Measurements from ENCODE around the gene CLEC9A.

Gene CLEC9A

DNA sequence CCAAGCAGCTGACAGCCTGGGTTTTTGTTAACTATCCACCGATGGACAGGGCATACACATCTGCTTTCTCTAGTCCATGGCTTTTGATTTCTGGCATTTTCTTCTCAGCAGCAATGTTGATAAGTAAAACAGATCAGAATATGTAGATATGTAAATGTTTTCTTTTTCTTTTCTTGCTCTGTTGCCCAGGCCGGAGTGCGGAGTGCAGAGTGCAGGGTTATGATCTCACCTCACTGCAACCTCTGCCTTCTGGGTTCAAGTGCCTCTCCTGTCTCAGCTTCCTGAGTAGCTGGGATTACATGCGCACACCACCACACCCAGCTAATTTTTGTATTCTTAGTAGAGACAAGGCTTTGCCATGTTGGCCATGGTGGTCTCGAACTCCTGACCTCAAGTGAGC is 27.9 kb downstream of the CLEC9A start:
- TF ChIP-seq, protein P1, sequence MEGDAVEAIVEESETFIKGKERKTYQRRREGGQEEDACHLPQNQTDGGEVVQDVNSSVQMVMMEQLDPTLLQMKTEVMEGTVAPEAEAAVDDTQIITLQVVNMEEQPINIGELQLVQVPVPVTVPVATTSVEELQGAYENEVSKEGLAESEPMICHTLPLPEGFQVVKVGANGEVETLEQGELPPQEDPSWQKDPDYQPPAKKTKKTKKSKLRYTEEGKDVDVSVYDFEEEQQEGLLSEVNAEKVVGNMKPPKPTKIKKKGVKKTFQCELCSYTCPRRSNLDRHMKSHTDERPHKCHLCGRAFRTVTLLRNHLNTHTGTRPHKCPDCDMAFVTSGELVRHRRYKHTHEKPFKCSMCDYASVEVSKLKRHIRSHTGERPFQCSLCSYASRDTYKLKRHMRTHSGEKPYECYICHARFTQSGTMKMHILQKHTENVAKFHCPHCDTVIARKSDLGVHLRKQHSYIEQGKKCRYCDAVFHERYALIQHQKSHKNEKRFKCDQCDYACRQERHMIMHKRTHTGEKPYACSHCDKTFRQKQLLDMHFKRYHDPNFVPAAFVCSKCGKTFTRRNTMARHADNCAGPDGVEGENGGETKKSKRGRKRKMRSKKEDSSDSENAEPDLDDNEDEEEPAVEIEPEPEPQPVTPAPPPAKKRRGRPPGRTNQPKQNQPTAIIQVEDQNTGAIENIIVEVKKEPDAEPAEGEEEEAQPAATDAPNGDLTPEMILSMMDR (conservative IDR thresholded peaks at IDR 0.05; ENCODE audit: low read depth, low read length): no peak
- no peak overlapping the region for H3K4me3 ChIP-seq (ENCODE audit: low read depth, low read length)
- DNase-seq (ENCODE audit: low read depth): no peak

DNA sequence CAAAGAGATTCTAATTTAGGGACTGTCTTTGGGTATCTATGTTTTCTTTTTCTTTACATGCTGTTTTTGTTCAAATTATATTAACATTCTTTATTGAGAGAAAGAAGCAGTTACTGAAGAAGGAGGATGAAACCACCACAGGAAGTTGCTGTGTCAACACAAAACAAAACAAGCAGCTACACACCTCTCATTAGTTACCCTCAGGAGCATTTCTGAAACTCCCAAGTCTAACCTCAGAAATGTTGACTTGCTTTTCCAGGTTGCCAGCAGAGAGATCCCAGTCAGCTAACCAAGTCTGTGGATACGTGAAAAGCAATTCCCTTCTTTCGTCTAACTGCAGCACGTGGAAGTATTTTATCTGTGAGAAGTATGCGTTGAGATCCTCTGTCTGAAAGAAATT is 34.8 kb downstream of the CLEC9A start:
- H3K4me3 ChIP-seq (ENCODE audit: low read depth, low read length): no peak overlapping the region
- DNase-seq (ENCODE audit: low read depth): no peak
- TF ChIP-seq, protein P1 (conservative IDR thresholded peaks at IDR 0.05; ENCODE audit: low read depth, low read length): no peak

DNA sequence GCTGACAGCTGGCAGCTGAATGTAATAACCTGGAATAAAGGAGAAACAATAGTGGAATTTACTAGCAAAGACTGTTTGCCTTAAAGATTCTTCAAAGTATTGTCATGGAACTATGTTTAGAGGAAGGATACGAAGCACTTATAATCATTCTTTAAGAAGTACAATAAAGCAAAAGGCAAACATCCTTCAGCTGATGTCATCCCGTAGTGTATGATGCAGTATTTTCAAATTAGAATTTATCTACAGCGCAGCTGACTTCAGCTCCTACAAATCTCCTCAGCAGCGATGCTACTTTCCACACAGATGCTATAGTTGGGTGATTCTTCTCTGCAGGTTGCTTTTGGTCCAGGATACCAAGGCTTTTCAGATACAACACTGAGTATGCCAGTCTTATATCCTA is 36.8 kb downstream of the CLEC9A start:
- TF ChIP-seq, protein P1 (conservative IDR thresholded peaks at IDR 0.05; ENCODE audit: low read depth, low read length): no peak
- no peak for DNase-seq (ENCODE audit: low read depth)
- H3K4me3 ChIP-seq (ENCODE audit: low read depth, low read length): no peak overlapping the region

DNA sequence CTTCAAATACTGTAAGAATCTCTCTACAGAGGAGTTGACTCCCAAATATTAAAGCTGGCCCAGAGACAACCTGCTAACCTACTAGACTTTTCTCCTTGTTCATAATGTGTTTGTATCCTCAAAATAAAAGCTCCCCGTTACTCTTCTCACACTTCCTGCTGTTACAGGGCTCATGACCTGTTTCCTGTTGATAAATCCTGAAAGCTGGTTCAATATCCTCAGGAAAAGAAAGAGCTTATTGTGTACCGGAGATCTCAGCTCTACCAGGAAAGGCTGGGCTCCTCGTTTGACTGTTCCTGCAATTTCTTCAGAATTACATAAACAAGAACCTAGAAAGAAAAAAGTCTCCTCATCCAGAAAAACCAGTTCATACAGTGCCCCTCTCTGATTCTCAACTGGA is 37.5 kb downstream of the CLEC9A start:
- DNase-seq (ENCODE audit: low read depth): no peak
- H3K4me3 ChIP-seq (ENCODE audit: low read depth, low read length): no peak overlapping the region
- TF ChIP-seq, protein P1 (conservative IDR thresholded peaks at IDR 0.05; ENCODE audit: low read depth, low read length): no peak

DNA sequence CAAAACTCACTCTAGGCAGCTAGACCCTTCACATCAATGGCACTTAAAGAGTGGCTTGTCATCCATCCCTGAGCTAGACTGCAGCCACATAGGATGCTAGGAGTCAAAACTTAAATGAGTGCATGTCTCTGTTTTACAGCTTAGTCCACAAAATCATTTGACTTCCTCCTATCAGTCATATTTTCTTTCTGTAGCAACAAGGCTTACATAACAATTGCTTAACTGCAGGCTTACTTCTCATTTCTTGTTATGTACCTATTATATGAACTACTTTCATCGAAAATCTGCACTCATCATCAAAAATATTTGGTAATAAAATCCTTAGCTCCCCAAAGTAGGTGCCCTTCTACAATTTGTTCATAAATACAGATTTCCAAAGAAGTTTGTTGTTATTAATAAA is 38.2 kb downstream of the CLEC9A start:
- H3K4me3 ChIP-seq (ENCODE audit: low read depth, low read length): no peak overlapping the region
- no peak for DNase-seq (ENCODE audit: low read depth)
- TF ChIP-seq, protein P1 (conservative IDR thresholded peaks at IDR 0.05; ENCODE audit: low read depth, low read length): no peak

DNA sequence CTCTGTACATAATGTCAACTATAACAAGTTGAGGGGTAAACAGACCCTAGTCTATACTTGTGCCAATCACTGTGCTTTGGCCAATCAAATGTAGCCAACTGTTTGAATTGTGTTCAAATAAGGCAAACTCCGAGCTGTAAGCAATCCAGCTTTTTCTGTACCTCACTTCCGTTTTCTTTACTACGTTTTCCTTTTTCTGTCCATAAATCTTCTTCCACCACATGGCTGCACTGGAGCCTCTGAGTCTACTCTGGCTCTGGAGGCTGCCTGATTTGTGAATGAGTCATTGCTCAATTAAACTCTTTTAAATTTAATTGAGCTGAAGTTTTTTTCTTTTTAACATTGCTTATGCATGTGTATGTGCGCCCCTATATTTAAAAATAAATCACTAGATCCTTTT is 38.6 kb downstream of the CLEC9A start:
- TF ChIP-seq, protein P1 (conservative IDR thresholded peaks at IDR 0.05; ENCODE audit: low read depth, low read length): no peak
- H3K4me3 ChIP-seq (ENCODE audit: low read depth, low read length): no peak overlapping the region
- no peak for DNase-seq (ENCODE audit: low read depth)

DNA sequence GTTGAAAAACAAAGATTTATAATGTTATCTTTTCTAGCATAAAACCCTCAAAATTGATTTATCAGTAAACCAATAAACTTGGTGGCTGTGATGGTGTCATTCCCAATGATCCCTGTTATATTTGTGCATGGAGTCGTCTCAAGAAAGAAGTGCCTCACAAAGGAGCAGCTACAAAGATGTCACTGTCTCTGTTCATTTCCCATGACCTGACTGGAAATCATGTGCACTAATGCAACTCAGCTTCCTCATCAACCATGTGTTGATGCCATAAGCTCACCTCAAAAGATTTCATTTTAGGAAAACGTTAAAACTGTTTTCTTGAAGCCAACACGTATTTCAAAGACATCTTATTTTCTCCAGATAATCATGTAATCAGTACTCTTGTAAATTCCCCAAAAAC is 39.5 kb downstream of the CLEC9A start:
- no peak for DNase-seq (ENCODE audit: low read depth)
- TF ChIP-seq, protein P1 (conservative IDR thresholded peaks at IDR 0.05; ENCODE audit: low read depth, low read length): no peak
- no peak overlapping the region for H3K4me3 ChIP-seq (ENCODE audit: low read depth, low read length)

All from choroid plexus epithelial cell (primary cell).